ENCODE results near the gene C2orf42.

DNA sequence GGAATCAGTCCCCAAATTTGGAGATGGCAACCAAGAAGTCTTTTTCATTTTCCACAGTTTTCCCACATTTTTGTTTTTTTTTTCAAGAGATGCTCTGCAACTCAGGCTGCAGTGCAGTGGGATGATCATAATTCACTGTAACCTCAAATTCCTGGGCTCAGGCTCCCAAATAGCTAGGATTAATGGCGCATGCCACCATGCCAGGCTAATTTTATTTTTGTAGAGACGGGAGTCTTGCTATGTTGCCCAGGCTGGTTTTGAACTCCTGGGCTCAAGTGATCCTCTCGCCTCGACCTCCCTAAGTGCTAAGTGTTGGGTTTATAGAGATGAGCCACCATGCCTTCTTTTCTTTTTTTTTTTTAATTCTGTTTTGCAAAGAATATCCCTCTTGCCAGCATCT is 68.3 kb downstream of the C2orf42 start:
- no peak for TF ChIP-seq EP300 (IDR thresholded peaks at IDR 0.05; ENCODE audit: borderline replicate concordance in 1 of 2, control insufficient read depth in 1 of 2, low read depth in 2 of 2, low read length in 2 of 2)
- TF ChIP-seq SREBF2 (IDR thresholded peaks at IDR 0.05; ENCODE audit: low read length) = no peak
- no peak for TF ChIP-seq POLR2A (IDR thresholded peaks at IDR 0.05; ENCODE audit: low read depth, low read length)
- TF ChIP-seq RCOR1 (conservative IDR thresholded peaks at IDR 0.05; ENCODE audit: low read depth, low read length) = no peak
- no peak for TF ChIP-seq ZNF274 (IDR thresholded peaks at IDR 0.05; ENCODE audit: insufficient read depth, insufficient read length)
- TF ChIP-seq, protein P1, sequence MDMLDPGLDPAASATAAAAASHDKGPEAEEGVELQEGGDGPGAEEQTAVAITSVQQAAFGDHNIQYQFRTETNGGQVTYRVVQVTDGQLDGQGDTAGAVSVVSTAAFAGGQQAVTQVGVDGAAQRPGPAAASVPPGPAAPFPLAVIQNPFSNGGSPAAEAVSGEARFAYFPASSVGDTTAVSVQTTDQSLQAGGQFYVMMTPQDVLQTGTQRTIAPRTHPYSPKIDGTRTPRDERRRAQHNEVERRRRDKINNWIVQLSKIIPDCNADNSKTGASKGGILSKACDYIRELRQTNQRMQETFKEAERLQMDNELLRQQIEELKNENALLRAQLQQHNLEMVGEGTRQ (IDR thresholded peaks at IDR 0.05; ENCODE audit: borderline replicate concordance, low read depth, low read length) = no peak
- no peak for TF ChIP-seq CTCF (IDR thresholded peaks at IDR 0.05 in 2 of 3, conservative IDR thresholded peaks at IDR 0.05 in 1 of 3; ENCODE audit: control insufficient read depth in 2 of 3, extremely low read depth in 1 of 3, insufficient read depth in 1 of 3, low read depth in 3 of 3, low read length in 3 of 3)
